Ovary (tissue), 3 donors: ENCODE data around the gene KCNMA1.

Experiments used
- CTCF ChIP-seq, 3 donors: fragments of 450-650 bp in 2 of 3; fragments of 200-600 bp in 1 of 3; IDR thresholded peaks; one replicate each; pipeline versions ENCODE4 v1.5.1 to v1.8.0; 2016 to 2022; ENCODE audit warnings: antibody characterized with exemption in 3 of 3, mild to moderate bottlenecking in 1 of 3
- EP300 ChIP-seq: sonication (generic); formaldehyde crosslinking; IDR thresholded peaks from one replicate; pipeline ENCODE4 v1.6.1; 2017; ENCODE audit warnings: antibody characterized with exemption
- POLR2A ChIP-seq: fragments of 450-650 bp; IDR thresholded peaks from one replicate; pipeline ENCODE4 v1.6.1; 2017; ENCODE audit warnings: antibody characterized with exemption, mild to moderate bottlenecking, moderate library complexity
- donor health status: DM: no; HTN: no; CAD: no.

GRCh38 chr10:77415313-77415960 lies 222.2 kb downstream of the KCNMA1 start:
- no peak for TF ChIP-seq CTCF (IDR thresholded peaks at IDR 0.05)
- TF ChIP-seq POLR2A: no peak
- no peak for TF ChIP-seq EP300
